22Rv1 (cell line): Measurements from ENCODE around the gene COL16A1.

ENCODE experiments used
- H3K27ac ChIP-seq: fragments of 450-650 bp; 2 replicates; pipeline ENCODE4 v1.5.1; 2017
- CTCF ChIP-seq: fragments of 450-650 bp; IDR thresholded peaks from 2 replicates; pipeline ENCODE4 v1.5.1; 2017; ENCODE audit warnings: mild to moderate bottlenecking
- ZFX ChIP-seq: fragments of 450-650 bp; IDR thresholded peaks from 2 replicates; pipeline ENCODE4 v1.6.1; 2017; ENCODE audit warnings: antibody characterized with exemption, borderline replicate concordance

Gene COL16A1

GRCh38 chr1:31621847-31622730 is 81.7 kb downstream of the COL16A1 start:
- no peak overlapping the region for H3K27ac ChIP-seq

GRCh38 chr1:31621498-31621820 is 82.4 kb downstream of the COL16A1 start:
- no peak overlapping the region for H3K27ac ChIP-seq

More at GRCh38 chr1:31621847-31622730, 81.7 kb downstream of the COL16A1 start:
- TF ChIP-seq CTCF (no peak), ZFX (no peak)

GRCh38 chr1:31620631-31621497 is 83.0 kb downstream of the COL16A1 start:
- TF ChIP-seq CTCF (no peak), ZFX (no peak)

More at GRCh38 chr1:31621498-31621820, 82.4 kb downstream of the COL16A1 start:
- TF ChIP-seq ZFX: no peak
- no peak for TF ChIP-seq CTCF

GRCh38 chr1:31618916-31619846 is 84.6 kb downstream of the COL16A1 start:
- no peak overlapping the region for H3K27ac ChIP-seq
- no peak for TF ChIP-seq CTCF
- no peak for TF ChIP-seq ZFX

More at GRCh38 chr1:31620631-31621497, 83.0 kb downstream of the COL16A1 start:
- no peak overlapping the region for H3K27ac ChIP-seq

GRCh38 chr1:31617916-31618746 is 85.7 kb downstream of the COL16A1 start:
- H3K27ac ChIP-seq: no peak overlapping the region
- TF ChIP-seq ZFX (no peak), CTCF (peak; percentile 96)
